Measurements from ENCODE around the gene ZNF592. TPM values are rescaled to one million over a fixed set of nuclear protein-coding genes. Genes with fewer than 3 reads are reported as not detected.

ZNF592 gene
- total and polyA plus RNA-seq, 2 donors (not counting 3 experiments of a cell fraction or from before 2014, with no cell fraction given): 12.3 to 21.1 TPM

- H3K4me2 ChIP-seq (ENCODE audit: insufficient read depth, low read length): no peak overlapping the region
- intact Hi-C loops (cut with micrococcal nuclease): no loop called here
- H3K27ac ChIP-seq (ENCODE audit: insufficient read depth, low read depth, low read length): no peak overlapping the region
- H3K4me1 ChIP-seq (ENCODE audit: control insufficient read depth, extremely low read depth, insufficient read depth, low read length): peaks cover 17% of the 10 kb centered on the region
- no peaks in the 10 kb centered on the region for H3K36me3 ChIP-seq (ENCODE audit: control insufficient read depth in 2 of 2, extremely low read depth in 1 of 2, insufficient read depth in 2 of 2, low read length in 2 of 2)
- dilution Hi-C loops (cut with MboI; ENCODE audit: extremely low pct_ligation_motif_present, low sequenced_read_pairs): no loop called here
- ChIA-PET CTCF (no interaction called here), POLR2A (interaction anchor here (0.6 kb wide), 1 partner anchor 134 kb away, joined by 3 read pairs; no protein-coding TSS in a partner anchor)
- no peaks in the 10 kb centered on the region for H3K27me3 ChIP-seq (ENCODE audit: control insufficient read depth in 2 of 2, insufficient read depth in 2 of 2, low read length in 2 of 2)
- no peak overlapping the region for H3K9ac ChIP-seq (replicated peaks; ENCODE audit: extremely low read depth, insufficient read depth, low read length)
- H2AFZ ChIP-seq (ENCODE audit: low read depth, low read length): no peak overlapping the region
- H3K4me3 ChIP-seq (replicated peaks in 1 of 3; ENCODE audit: insufficient read depth in 1 of 3, low read depth in 1 of 3, low read length in 3 of 3): no peak overlapping the region
- DNase-seq (ENCODE audit: low read depth, low spot score) (no peak), FAIRE-seq (no peak)
- no peaks in the 10 kb centered on the region for H3K9me1 ChIP-seq (replicated peaks; ENCODE audit: control insufficient read depth, extremely low read depth, insufficient read depth, low read length)
- BruUV-seq (replicated peaks): no TSS peak
- H3K9me3 ChIP-seq (replicated peaks; ENCODE audit: control insufficient read depth, insufficient read depth, low read length): no peaks in the 10 kb centered on the region
- H4K20me1 ChIP-seq (replicated peaks; ENCODE audit: control insufficient read depth, extremely low read depth, insufficient read depth, low read length): no peaks in the 10 kb centered on the region
- no peak for TF ChIP-seq POLR2A (IDR thresholded peaks at IDR 0.05; ENCODE audit: low read depth, low read length)
- TF ChIP-seq GATA2 (IDR thresholded peaks at IDR 0.05; ENCODE audit: insufficient read depth, insufficient read length, low read depth, low read length): no peak
- TF ChIP-seq FOS (IDR thresholded peaks at IDR 0.05; ENCODE audit: borderline replicate concordance, insufficient read depth, low read length): no peak
- TF ChIP-seq, protein P1, sequence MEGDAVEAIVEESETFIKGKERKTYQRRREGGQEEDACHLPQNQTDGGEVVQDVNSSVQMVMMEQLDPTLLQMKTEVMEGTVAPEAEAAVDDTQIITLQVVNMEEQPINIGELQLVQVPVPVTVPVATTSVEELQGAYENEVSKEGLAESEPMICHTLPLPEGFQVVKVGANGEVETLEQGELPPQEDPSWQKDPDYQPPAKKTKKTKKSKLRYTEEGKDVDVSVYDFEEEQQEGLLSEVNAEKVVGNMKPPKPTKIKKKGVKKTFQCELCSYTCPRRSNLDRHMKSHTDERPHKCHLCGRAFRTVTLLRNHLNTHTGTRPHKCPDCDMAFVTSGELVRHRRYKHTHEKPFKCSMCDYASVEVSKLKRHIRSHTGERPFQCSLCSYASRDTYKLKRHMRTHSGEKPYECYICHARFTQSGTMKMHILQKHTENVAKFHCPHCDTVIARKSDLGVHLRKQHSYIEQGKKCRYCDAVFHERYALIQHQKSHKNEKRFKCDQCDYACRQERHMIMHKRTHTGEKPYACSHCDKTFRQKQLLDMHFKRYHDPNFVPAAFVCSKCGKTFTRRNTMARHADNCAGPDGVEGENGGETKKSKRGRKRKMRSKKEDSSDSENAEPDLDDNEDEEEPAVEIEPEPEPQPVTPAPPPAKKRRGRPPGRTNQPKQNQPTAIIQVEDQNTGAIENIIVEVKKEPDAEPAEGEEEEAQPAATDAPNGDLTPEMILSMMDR (IDR thresholded peaks at IDR 0.05; ENCODE audit: extremely low read depth in 1 of 2, insufficient read depth in 1 of 2, low read depth in 1 of 2, low read length in 2 of 2): no peak
- TF ChIP-seq JUN (IDR thresholded peaks at IDR 0.05; ENCODE audit: borderline replicate concordance, insufficient read depth, insufficient read length, low read depth): no peak
- no peak for TF ChIP-seq MYC (IDR thresholded peaks at IDR 0.05; ENCODE audit: low read depth, low read length)
- H3K79me2 ChIP-seq (ENCODE audit: control insufficient read depth, insufficient read depth, low read length): peaks cover 2% of the 10 kb centered on the region
Observed at GRCh38 chr15:84813931-84814330, 65.5 kb downstream of the ZNF592 start.

DNA sequence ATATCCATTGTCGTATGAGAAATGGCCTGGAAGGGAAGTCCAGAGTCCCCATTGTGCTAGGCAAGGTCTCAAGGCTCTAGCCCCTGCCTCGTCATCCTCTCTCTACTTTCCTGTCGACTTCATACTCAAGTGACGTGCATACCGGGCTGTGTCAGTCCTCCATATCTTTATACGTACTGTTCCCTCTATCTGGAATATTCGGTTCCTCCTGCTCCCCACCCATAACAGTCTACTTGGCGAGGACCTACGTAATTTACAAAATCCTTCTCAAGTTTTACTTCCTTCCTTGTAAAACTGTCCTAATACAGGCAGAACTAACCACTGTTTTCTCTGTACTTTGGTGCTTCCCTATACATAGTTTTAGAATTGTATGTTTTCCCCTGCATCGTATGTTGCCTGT, 66.5 kb downstream of the ZNF592 start:
- ChIA-PET CTCF (interaction anchor here (0.9 to 1.2 kb wide), 2 partner anchors 18 to 63 kb away, joined by 3 to 4 read pairs; no protein-coding TSS in a partner anchor), POLR2A (no interaction called here)
- no peaks in the 10 kb centered on the region for H3K27me3 ChIP-seq (ENCODE audit: control insufficient read depth in 2 of 2, insufficient read depth in 2 of 2, low read length in 2 of 2)
- FAIRE-seq (no peak), DNase-seq (ENCODE audit: low read depth, low spot score) (no peak)
- H3K36me3 ChIP-seq (ENCODE audit: control insufficient read depth in 2 of 2, extremely low read depth in 1 of 2, insufficient read depth in 2 of 2, low read length in 2 of 2): no peaks in the 10 kb centered on the region
- BruUV-seq (replicated peaks): no TSS peak
- dilution Hi-C loops (cut with MboI; ENCODE audit: extremely low pct_ligation_motif_present, low sequenced_read_pairs): no loop called here
- no peaks in the 10 kb centered on the region for H3K9me3 ChIP-seq (replicated peaks; ENCODE audit: control insufficient read depth, insufficient read depth, low read length)
- H4K20me1 ChIP-seq (replicated peaks; ENCODE audit: control insufficient read depth, extremely low read depth, insufficient read depth, low read length): no peaks in the 10 kb centered on the region
- no peak for TF ChIP-seq JUN (IDR thresholded peaks at IDR 0.05; ENCODE audit: borderline replicate concordance, insufficient read depth, insufficient read length, low read depth)
- TF ChIP-seq, protein P1 (IDR thresholded peaks at IDR 0.05; ENCODE audit: extremely low read depth in 1 of 2, insufficient read depth in 1 of 2, low read depth in 1 of 2, low read length in 2 of 2): no peak
- no peak for TF ChIP-seq POLR2AphosphoS5 (IDR thresholded peaks at IDR 0.05; ENCODE audit: insufficient read depth, low read depth, low read length)
- no peak for TF ChIP-seq FOS (IDR thresholded peaks at IDR 0.05; ENCODE audit: borderline replicate concordance, insufficient read depth, low read length)
- TF ChIP-seq GATA2 (IDR thresholded peaks at IDR 0.05; ENCODE audit: insufficient read depth, insufficient read length, low read depth, low read length): no peak
- TF ChIP-seq POLR2A (IDR thresholded peaks at IDR 0.05; ENCODE audit: low read depth, low read length): no peak
- H3K27ac ChIP-seq (ENCODE audit: insufficient read depth, low read depth, low read length): no peak overlapping the region
- no peaks in the 10 kb centered on the region for H3K9me1 ChIP-seq (replicated peaks; ENCODE audit: control insufficient read depth, extremely low read depth, insufficient read depth, low read length)
- H3K79me2 ChIP-seq (ENCODE audit: control insufficient read depth, insufficient read depth, low read length): peaks cover 12% of the 10 kb centered on the region
- no peak overlapping the region for H3K9ac ChIP-seq (replicated peaks; ENCODE audit: extremely low read depth, insufficient read depth, low read length)
- no peak overlapping the region for H3K4me3 ChIP-seq (replicated peaks in 1 of 3; ENCODE audit: insufficient read depth in 1 of 3, low read depth in 1 of 3, low read length in 3 of 3)
- H3K4me2 ChIP-seq (ENCODE audit: insufficient read depth, low read length): no peak overlapping the region
- peaks cover 27% of the 10 kb centered on the region for H3K4me1 ChIP-seq (ENCODE audit: control insufficient read depth, extremely low read depth, insufficient read depth, low read length)
- no peak overlapping the region for H2AFZ ChIP-seq (ENCODE audit: low read depth, low read length)
- intact Hi-C loops (cut with micrococcal nuclease): no loop called here
